GM18507 (cell line): ENCODE measurements around the gene COL20A1.

Source experiments
- DNase-seq: peaks from one replicate; pipeline ENCODE4 v3.0.0; 2011; ENCODE audit warnings: low read depth; ENCODE audit not compliant: insufficient read length; ENCODE audit errors: extremely low spot score
- FAIRE-seq: peaks from 2 replicates; lab custom pipeline; 2011; peaks lifted over from hg19 to GRCh38; lab: Jason Lieb, UNC

The COL20A1 gene

GRCh38 chr20:63287697-63288580, 5.0 kb upstream of the COL20A1 start:
- DNase-seq = no peak

DNA sequence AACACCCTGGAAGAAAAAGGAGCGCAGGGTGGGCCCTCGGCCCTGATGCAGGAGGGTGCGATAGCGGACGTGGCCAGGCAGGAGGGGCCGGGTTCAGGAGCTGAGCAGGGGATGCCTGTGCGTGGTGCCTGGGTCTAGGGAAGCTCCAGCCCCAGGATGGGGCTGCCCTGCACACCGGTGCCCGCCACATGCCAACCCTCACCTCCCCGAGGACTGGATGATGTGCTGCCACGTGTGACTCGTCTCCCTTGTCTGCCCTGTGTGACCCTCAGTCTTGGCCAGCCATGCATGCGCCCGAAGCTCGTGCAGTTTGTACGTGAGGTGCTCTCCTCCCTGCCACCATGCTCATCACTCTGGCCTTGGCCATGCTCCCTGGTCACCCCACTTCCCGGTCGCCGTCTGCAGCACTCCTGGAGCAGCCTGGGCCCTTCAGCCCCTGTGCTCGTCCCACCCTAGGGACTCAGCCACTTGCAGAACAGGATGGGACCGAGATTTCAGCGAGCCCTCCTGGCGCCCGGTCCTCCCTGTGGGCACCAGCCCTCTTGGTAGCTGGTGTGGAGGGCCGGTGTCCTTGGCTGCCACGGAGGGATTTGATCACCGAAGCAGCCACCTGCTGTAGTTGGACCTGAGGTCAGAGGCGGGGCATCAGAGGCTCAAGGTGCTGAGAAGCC, 4.3 kb upstream of the COL20A1 start:
- DNase-seq (no peak), FAIRE-seq (no peak)

More at GRCh38 chr20:63287697-63288580, 5.0 kb upstream of the COL20A1 start:
- no peak for FAIRE-seq

DNA sequence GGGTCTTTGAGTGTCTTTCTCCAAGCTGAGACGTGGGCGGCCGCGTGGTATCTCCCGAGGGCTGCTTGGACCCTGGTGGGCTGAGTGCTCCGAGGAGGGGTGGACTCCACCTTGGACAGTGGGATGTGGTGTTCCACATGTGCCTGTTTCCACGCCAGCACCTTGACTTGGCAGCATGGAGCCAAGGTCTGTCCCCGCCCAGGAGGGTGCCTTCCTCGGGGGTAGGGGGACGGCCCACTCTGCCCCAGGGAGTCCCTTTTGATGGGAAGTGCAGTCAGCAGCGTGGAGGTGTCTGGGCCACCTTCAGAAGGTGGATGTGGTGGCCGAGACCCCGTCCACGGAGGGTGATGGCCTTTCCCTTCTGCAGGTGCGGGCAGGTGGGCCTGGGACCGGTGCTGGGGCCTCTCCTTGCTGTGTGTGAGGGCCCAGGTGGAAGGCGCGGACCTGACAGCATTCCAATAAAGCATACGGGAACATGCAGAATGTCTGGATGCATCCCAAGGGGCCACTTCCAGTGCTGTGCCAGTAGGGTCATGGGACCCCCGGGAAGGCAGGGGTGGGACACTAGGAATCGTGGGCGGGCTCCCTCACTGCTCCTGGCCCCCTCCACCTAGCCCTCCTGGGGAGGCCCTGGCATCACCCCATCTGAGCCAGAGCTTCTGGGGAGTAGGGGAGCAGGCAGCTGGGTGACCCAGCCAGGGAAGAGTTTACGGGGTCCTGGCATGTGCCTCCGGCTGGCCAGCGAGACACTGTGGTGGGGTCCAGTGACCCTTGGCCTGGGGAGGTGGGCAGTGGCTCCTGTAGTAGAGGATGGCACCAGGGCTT, 3.5 kb upstream of the COL20A1 start:
- no peak for FAIRE-seq
- no peak for DNase-seq

- no peak for FAIRE-seq
- no peak for DNase-seq
These were observed 2.8 kb upstream of the COL20A1 start for GRCh38 chr20:63290136-63290676.

DNA sequence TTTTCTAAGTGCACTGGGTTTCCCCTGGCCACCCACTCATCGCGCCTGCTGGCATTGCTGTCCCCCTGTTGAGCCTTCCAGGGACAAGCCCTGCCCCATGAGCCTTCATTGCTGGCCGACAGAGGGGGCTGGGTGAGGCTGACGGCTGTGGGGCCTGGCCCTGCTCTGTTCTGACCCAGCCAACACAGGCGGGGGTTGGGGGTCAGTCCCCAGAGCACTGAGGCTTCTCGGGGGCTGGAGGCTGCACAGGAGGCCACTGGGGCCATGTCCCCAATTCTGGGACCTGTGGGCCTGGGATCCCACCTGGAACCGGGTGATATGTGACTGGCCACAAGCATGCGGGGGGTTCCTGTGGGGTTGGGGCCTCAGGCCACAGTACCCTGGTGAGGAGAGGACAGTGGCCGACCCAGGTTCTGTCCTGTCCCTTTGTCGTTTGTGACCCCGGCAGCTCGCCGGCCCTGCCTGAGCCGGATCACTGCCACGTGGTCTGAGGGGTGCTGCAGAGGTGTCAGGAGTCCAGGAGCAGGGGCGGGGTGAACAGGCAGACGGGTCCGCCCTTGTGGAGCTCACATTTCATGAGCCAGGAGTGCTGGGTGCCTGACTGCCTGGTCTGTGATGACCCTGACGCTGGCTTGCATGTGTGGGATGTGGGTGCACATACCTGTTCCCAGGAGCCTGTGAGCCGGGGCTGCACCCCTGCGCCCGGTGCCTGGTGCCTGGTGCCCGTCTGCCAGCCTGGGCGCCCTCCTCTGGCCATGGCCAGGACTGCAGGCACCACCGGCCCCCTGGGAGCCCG, 2.1 kb upstream of the COL20A1 start:
- DNase-seq (peak; percentile 70), FAIRE-seq (no peak)

GRCh38 chr20:63291811-63292210, 1.2 kb upstream of the COL20A1 start:
- no peak for FAIRE-seq
- no peak for DNase-seq

DNA sequence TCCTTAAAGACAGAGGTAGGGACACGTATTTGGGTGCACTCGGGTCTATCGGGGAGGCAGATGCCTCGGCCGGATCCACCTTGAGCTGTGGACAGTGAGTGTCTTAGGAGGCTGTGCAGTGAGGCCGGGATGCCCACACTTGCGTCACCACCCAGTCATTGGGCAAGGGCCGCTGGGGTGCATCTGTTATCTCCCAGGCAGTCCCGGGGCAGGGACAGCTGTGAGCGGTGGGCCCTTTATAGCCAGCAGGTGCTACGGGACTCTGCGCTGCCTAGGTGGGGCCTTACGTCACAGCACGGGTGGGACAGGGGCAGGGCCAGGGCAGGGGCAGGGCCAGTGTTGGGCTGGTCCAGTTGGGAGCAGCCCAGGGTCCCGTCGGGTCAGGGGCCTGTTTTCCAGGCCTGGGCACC, 689 bp upstream of the COL20A1 start:
- no peak for FAIRE-seq
- DNase-seq = no peak

DNA sequence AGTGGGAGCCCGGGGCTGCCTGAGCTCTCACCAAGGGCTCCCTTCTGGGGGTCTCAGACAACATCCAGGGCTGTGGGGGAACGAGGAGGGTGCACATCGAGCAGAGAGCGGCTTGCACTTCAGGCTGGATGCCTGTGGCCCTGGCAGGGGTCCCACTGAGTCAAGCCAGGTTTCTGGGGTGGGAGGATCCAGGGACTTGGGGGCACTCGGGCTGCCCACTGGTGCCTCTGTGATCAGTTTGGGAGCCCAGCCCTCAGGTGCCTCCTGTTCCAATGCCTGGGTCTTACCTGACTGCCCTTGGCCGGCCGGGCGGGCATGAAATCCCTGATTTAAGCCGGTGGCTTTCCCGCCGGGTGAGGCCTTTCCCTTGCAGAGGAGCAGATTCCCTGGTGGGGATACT, 470 bp downstream of the COL20A1 start:
- no peak for DNase-seq
- no peak for FAIRE-seq

DNA sequence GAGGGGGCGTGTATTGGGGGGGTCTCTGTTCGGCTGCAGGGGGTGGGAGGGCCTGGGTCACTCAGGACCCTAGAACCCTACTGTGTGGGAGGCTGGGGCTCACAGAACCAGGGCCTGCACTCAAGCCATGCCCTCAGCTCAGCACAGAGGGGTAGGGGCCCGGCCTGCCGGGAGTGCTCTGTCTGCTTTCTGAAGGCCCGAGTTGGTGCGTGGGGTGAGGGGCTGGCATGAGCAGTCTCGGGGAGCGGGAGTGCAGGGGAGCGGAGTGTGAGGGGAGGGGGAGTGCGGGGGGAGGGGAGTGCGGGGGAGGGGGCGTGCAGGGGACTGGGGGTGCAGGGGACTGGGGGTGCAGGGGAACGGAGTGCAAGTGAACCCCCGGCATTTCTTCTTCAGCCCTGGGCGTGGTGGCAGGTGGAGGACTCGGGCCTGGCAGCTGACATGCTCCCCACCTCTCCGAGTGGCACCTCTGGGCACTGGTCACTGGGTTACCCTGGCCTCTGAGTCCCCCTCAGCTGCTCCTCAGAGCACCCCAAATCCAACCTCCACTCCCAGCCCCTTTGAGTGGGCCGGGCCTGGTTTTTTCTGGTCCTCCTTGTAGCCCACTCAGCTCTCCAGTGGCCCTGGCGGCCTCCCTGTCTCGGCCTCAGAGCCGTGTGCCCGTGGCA, 1.0 kb downstream of the COL20A1 start:
- DNase-seq (no peak), FAIRE-seq (no peak)

DNA sequence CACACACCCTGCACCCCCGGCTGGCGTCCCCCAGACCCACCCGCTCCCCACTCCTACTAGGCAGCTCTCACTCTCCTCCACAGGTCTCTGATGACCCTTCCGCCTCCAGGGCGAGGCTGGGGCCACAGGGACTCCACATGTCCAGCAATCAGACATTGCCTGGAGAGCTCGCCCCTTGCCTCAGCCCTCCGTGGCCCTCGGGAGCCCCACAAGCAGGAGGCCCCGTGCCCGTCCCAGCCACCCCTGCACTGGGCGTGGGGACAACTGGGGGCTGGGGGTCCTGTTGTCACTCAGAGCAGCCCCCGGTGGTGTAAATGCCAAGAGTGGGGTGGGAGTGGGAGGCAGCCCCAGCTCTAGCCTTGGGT, 1.5 kb downstream of the COL20A1 start:
- no peak for FAIRE-seq
- no peak for DNase-seq

- no peak for DNase-seq
- no peak for FAIRE-seq
These were observed 2.0 kb downstream of the COL20A1 start for GRCh38 chr20:63295018-63295417.

DNA sequence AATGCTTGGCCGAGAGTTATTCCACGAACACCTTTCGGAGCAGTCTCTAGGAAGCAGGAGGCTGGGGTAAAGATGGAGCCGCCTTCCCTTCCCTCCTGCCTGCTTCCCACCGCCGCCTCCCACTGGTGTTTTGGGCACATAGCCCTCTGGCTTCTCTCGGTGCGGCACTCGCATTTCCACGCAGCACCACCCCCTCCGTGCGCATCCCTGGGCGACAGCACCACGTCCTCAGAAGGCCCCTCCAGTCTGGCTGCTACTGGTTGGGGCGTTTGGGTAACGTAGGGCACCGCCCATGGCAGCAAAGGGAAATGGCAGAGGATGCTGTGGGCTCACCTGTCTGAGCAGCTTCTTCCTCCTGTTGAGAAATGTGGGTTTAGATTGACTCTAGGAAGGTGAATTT, 2.4 kb downstream of the COL20A1 start:
- no peak for FAIRE-seq
- DNase-seq = no peak

GRCh38 chr20:63295846-63296245, 2.9 kb downstream of the COL20A1 start:
- FAIRE-seq = no peak
- no peak for DNase-seq

GRCh38 chr20:63296531-63297299, 3.7 kb downstream of the COL20A1 start:
- no peak for DNase-seq
- no peak for FAIRE-seq

DNA sequence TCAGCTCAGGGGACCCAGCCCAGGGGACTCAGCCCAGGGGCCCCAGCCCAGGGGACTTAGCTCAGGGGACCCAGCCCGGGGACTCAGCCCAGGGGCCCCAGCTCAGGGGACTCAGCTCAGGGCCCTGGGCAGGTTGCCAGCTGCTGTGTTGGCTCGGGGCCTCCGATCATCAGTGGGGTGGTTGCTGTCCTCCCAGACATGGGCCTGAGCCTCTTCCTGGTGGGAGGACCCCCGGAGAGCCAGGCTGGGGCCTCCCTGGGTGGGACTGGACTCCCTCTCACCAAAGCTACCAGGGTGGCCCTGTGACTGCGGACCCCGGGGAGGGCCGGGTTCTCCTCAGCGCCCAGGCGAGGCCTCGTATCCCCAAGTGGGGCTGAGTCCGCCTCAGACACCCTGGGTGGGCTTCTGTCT, 4.4 kb downstream of the COL20A1 start:
- DNase-seq = no peak
- FAIRE-seq = no peak

GRCh38 chr20:63297796-63298572, 5.0 kb downstream of the COL20A1 start:
- FAIRE-seq = no peak

GRCh38 chr20:63298731-63299312, 5.8 kb downstream of the COL20A1 start:
- no peak for DNase-seq
- no peak for FAIRE-seq

More at GRCh38 chr20:63297796-63298572, 5.0 kb downstream of the COL20A1 start:
- no peak for DNase-seq
